ENCODE data around the gene STXBP5. TPM values are rescaled to one million over a fixed set of nuclear protein-coding genes. Genes with fewer than 3 reads are reported as not detected.

STXBP5 gene
- total RNA-seq, 1 donor from 2014 or later, result 26.9 TPM

- no peak for TF ChIP-seq CTCF (IDR thresholded peaks at IDR 0.05; ENCODE audit: unreplicated experiment)
- no peaks in the 10 kb centered on the region for H3K9me3 Mint-ChIP-seq (ENCODE audit: unreplicated experiment)
- DNase-seq (ENCODE audit: low spot score), result no peak
Measured at GRCh38 chr6:147184379-147184778, 19.8 kb upstream of the STXBP5 start.

GRCh38 chr6:147185216-147185615, 19.0 kb upstream of the STXBP5 start:
- H3K36me3 Mint-ChIP-seq (ENCODE audit: low read depth, unreplicated experiment), result no peaks in the 10 kb centered on the region
- DNase-seq (ENCODE audit: low spot score), result no peak
- TF ChIP-seq CTCF (IDR thresholded peaks at IDR 0.05; ENCODE audit: unreplicated experiment), result no peak
- no peaks in the 10 kb centered on the region for H3K9me3 Mint-ChIP-seq (ENCODE audit: unreplicated experiment)
- H3K4me1 Mint-ChIP-seq (ENCODE audit: unreplicated experiment), result no peaks in the 10 kb centered on the region
- peaks cover 1% of the 10 kb centered on the region for H3K27me3 Mint-ChIP-seq (ENCODE audit: unreplicated experiment)
- no peak overlapping the region for H3K4me3 Mint-ChIP-seq (ENCODE audit: unreplicated experiment)
- no peak overlapping the region for H3K27ac Mint-ChIP-seq (ENCODE audit: unreplicated experiment)

More at GRCh38 chr6:147184379-147184778, 19.8 kb upstream of the STXBP5 start:
- Mint-ChIP-seq H3K36me3 (ENCODE audit: low read depth, unreplicated experiment) (no peaks in the 10 kb centered on the region), H3K4me1 (ENCODE audit: unreplicated experiment) (no peaks in the 10 kb centered on the region), H3K4me3 (ENCODE audit: unreplicated experiment) (no peak overlapping the region), H3K27me3 (ENCODE audit: unreplicated experiment) (peaks cover 1% of the 10 kb centered on the region), H3K27ac (ENCODE audit: unreplicated experiment) (no peak overlapping the region)

GRCh38 chr6:147190556-147190955, 13.7 kb upstream of the STXBP5 start:
- Mint-ChIP-seq H3K9me3 (ENCODE audit: unreplicated experiment) (no peaks in the 10 kb centered on the region), H3K27me3 (ENCODE audit: unreplicated experiment) (no peaks in the 10 kb centered on the region), H3K27ac (ENCODE audit: unreplicated experiment) (no peak overlapping the region), H3K4me1 (ENCODE audit: unreplicated experiment) (peaks cover 6% of the 10 kb centered on the region), H3K36me3 (ENCODE audit: low read depth, unreplicated experiment) (no peaks in the 10 kb centered on the region), H3K4me3 (ENCODE audit: unreplicated experiment) (no peak overlapping the region)
- no peak for DNase-seq (ENCODE audit: low spot score)
- no peak for TF ChIP-seq CTCF (IDR thresholded peaks at IDR 0.05; ENCODE audit: unreplicated experiment)

- no peak for DNase-seq (ENCODE audit: low spot score)
- Mint-ChIP-seq H3K27ac (ENCODE audit: unreplicated experiment) (no peak overlapping the region), H3K27me3 (ENCODE audit: unreplicated experiment) (no peaks in the 10 kb centered on the region), H3K4me1 (ENCODE audit: unreplicated experiment) (peaks cover 11% of the 10 kb centered on the region), H3K9me3 (ENCODE audit: unreplicated experiment) (no peaks in the 10 kb centered on the region), H3K4me3 (ENCODE audit: unreplicated experiment) (no peak overlapping the region), H3K36me3 (ENCODE audit: low read depth, unreplicated experiment) (no peaks in the 10 kb centered on the region)
- TF ChIP-seq CTCF (IDR thresholded peaks at IDR 0.05; ENCODE audit: unreplicated experiment), result no peak
Measured at GRCh38 chr6:147192278-147192911, 11.8 kb upstream of the STXBP5 start.

GRCh38 chr6:147194652-147195411, 9.4 kb upstream of the STXBP5 start:
- Mint-ChIP-seq H3K4me3 (ENCODE audit: unreplicated experiment) (no peak overlapping the region), H3K4me1 (ENCODE audit: unreplicated experiment) (peaks cover 11% of the 10 kb centered on the region), H3K9me3 (ENCODE audit: unreplicated experiment) (no peaks in the 10 kb centered on the region), H3K27ac (ENCODE audit: unreplicated experiment) (no peak overlapping the region), H3K27me3 (ENCODE audit: unreplicated experiment) (no peaks in the 10 kb centered on the region), H3K36me3 (ENCODE audit: low read depth, unreplicated experiment) (no peaks in the 10 kb centered on the region)
- no peak for TF ChIP-seq CTCF (IDR thresholded peaks at IDR 0.05; ENCODE audit: unreplicated experiment)
- no peak for DNase-seq (ENCODE audit: low spot score)
